Urinary bladder (tissue), 4 donors: Measurements from ENCODE around the gene CFAP410. TPM values are rescaled to one million over a fixed set of nuclear protein-coding genes. Genes with fewer than 3 reads are reported as not detected.
"Not testable (repeated sequence)": the region's sequence is repeated elsewhere in the genome, so short reads cannot be mapped to it uniquely, and the experiment has no call there.

ENCODE experiments used
- DNase-seq: peaks from one replicate; pipeline ENCODE4 v3.0.0-alpha.2; 2015; ENCODE audit errors: extremely low spot score
- H3K27ac ChIP-seq: one replicate; pipeline ENCODE4 v1.5.1; 2013; ENCODE audit warnings: low read depth, mild to moderate bottlenecking, moderate library complexity
- H3K36me3 ChIP-seq: one replicate; pipeline ENCODE4 v1.6.1; 2013; ENCODE audit warnings: mild to moderate bottlenecking, moderate library complexity; ENCODE audit not compliant: insufficient read depth
- H3K4me1 ChIP-seq: one replicate; pipeline ENCODE4 v1.6.1; 2013; ENCODE audit warnings: mild to moderate bottlenecking, moderate library complexity; ENCODE audit not compliant: insufficient read depth
- H3K4me3 ChIP-seq: one replicate; pipeline ENCODE4 v1.5.1; 2013; ENCODE audit warnings: low read depth, low read length
- WGBS: extraction: QIAGEN DNeasy Blood & Tissue Kit; methylation state at CpG from one replicate; pipeline ENCODE4 v1.1.7; 2013; 5-methylcytosine and 5-hydroxymethylcytosine counted together
- polyA plus RNA-seq: library from polyadenylated mRNA; stranded (reverse); fragments of 200-250 nt; gene quantifications from one replicate; pipeline ENCODE4 v1.2.3, GENCODE V29; 2013
- total RNA-seq: library from RNA; depleted of rRNA; stranded (reverse); fragments of >200 nt; gene quantifications from one replicate; pipeline ENCODE4 v1.2.3, GENCODE V29; 2014
- donor health status: healthy with polysubstance abuse.
- donor health status: healthy.

CFAP410 gene
- total and polyA plus RNA-seq, 2 donors: 10.1 to 43.7 TPM

- no peaks in the 10 kb centered on the region for H3K36me3 ChIP-seq
- H3K4me3 ChIP-seq: no peak overlapping the region
- WGBS: 25% methylated on average over 42 of the region's 42 CpGs
- no peaks in the 10 kb centered on the region for H3K4me1 ChIP-seq
- H3K27ac ChIP-seq: no peak overlapping the region
- DNase-seq: no peak
Measured at GRCh38 chr21:44350773-44351481, 11.7 kb upstream of the CFAP410 start.

DNA sequence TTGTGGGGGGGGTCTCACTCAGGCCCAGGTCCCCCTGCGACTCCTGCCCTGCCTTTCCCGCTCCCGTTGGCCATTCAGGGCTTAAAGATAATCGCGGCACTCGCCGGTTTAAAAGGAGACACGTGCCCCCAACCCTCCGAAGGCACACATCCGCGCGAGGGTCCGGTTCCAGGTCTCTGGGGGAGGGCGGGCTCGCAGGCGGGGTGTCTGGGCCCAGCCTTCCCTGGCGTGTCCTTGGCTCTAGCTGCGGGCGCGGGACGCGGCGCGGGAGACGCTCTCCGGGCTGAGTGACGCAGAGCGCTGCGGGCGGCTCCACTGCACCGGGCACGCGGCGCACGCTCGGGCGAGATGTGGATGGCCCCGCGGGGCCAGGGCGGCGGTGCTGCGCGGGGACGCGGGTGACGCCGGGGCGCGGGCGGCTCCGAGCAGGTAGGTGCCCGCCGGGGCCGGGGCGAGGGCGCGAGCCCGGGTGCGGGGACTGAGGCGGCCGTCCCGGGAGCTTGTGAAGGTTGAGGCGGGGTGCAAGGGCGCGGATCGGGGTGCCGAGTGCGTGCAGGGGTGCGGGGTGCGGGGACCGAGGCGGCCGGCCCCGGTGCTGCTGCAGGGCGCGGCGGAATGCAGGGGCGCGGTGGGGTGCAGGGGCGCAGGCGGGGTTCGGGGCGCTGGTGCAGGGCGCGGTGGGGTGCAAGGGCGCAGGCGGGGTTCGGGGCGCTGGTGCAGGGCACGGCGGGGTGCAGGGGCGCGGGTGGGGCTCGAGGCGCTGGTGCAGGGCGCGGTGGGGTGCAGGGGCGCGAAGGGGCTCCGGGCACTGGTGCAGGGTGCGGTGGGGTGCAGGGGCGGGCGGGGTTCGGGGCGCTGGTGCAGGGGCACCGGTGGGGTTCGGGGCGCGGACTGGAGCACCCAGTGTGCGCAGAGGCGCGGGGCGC is 10.9 kb upstream of the CFAP410 start:
- Histone ChIP-seq H3K4me1 (no peaks in the 10 kb centered on the region), H3K36me3 (no peaks in the 10 kb centered on the region), H3K4me3 (no peak overlapping the region), H3K27ac (no peak overlapping the region)
- no peak for DNase-seq
- WGBS: 10% methylated on average over 112 of the region's 113 CpGs

- DNase-seq: no peak
- 74% methylated on average over 12 of the region's 12 CpGs for WGBS
- Histone ChIP-seq H3K4me3 (no peak overlapping the region), H3K36me3 (no peaks in the 10 kb centered on the region), H3K27ac (no peak overlapping the region), H3K4me1 (no peaks in the 10 kb centered on the region)
Measured at GRCh38 chr21:44349416-44349846, 10.2 kb upstream of the CFAP410 start.

- H3K4me1 ChIP-seq: no peaks in the 10 kb centered on the region
- whole genome bisulfite sequencing: 92% methylated on average over 19 of the region's 19 CpGs
- no peak for DNase-seq
- H3K36me3 ChIP-seq: no peaks in the 10 kb centered on the region
- no peak overlapping the region for H3K4me3 ChIP-seq
- no peak overlapping the region for H3K27ac ChIP-seq
Measured at GRCh38 chr21:44348861-44349260, 9.7 kb upstream of the CFAP410 start.

GRCh38 chr21:44347911-44348451 is 8.8 kb upstream of the CFAP410 start:
- no peak overlapping the region for H3K27ac ChIP-seq

GRCh38 chr21:44345495-44345894 is 6.3 kb upstream of the CFAP410 start:
- WGBS: 69% methylated on average over 11 of the region's 11 CpGs
- DNase-seq: no peak
- Histone ChIP-seq H3K36me3 (no peaks in the 10 kb centered on the region), H3K27ac (no peak overlapping the region), H3K4me3 (no peak overlapping the region), H3K4me1 (no peaks in the 10 kb centered on the region)

More at GRCh38 chr21:44347911-44348451, 8.8 kb upstream of the CFAP410 start:
- Histone ChIP-seq H3K36me3 (no peaks in the 10 kb centered on the region), H3K4me1 (no peaks in the 10 kb centered on the region), H3K4me3 (no peak overlapping the region)
- DNase-seq: no peak
- 51% methylated on average over 22 of the region's 22 CpGs for WGBS

DNA sequence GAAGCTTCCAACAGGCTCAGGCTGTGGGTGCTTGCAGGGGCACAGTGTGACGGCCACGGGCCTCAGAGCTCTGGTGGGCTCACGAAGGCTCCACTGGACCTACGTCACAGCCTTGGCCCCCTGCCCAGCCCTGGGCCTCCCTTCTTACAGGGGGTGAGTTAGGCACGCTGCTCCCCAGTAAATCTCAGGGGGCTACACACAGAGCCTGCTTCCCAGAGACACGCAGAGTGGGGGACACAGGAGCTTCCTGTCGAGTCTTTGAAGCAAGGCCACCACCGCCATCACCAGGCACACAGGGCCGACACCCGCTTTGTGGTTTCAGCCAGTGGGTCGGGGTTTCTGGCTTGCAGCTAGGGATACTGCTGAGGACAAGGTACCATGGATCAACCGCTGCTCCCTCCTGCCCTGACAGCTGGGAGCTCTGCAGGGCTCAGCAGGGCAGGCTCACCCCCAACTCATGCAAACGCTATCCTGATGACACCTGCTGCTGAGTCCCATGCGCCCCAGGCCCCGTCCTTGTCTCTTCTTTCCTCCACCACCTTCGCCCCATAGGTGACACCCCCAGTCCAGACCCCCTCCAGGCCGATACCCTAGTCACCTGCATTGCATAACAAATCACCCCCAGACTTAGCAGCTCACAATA is 5.5 kb upstream of the CFAP410 start:
- 75% methylated on average over 17 of the region's 17 CpGs for WGBS
- no peak for DNase-seq
- no peaks in the 10 kb centered on the region for H3K36me3 ChIP-seq
- H3K4me3 ChIP-seq: no peak overlapping the region
- no peaks in the 10 kb centered on the region for H3K4me1 ChIP-seq
- no peak overlapping the region for H3K27ac ChIP-seq

GRCh38 chr21:44342981-44343380 is 3.8 kb upstream of the CFAP410 start:
- WGBS: 81% methylated on average over 8 of the region's 8 CpGs
- not testable (repeated sequence) for H3K4me3 ChIP-seq

DNA sequence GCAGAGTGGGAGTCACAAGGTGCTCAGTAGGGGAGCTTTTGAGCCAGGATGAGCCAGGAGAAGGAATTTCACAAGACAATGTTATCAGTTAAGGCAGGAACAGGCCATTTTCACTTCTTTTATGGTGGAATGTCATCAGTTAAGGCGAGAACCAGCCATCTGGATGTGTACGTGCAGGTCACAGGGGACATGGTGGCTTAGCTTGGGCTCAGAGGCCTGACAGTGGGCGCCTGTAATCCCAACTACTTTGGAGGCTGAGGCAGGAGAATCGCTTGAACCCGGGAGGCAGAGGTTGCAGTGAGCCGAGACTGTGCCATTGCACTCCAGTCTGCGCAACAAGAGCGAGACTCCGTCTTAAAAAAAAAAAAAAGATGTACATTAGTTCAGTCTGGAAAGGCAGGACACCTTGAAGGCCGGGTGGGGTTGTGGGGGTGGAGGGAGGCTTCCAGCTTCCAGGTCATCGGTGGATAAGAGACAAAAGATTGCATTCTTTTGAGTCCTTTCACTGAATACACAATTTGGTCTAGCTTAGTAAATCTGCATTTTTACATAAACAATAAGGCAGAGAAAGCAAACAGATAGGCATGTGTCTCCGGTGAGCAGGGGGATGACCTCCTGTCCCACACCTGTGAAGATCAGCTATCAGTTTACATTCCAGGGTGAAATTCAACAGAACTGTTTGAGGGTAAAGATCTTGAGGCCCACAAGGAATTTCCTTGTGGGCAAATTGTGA is 2.7 kb upstream of the CFAP410 start:
- WGBS: 80% methylated on average over 12 of the region's 12 CpGs
- H3K4me3 ChIP-seq, DNase-seq, H3K27ac ChIP-seq, H3K4me1 ChIP-seq, H3K36me3 ChIP-seq: not testable (repeated sequence)

More at GRCh38 chr21:44342981-44343380, 3.8 kb upstream of the CFAP410 start:
- DNase-seq, H3K27ac ChIP-seq, H3K36me3 ChIP-seq, H3K4me1 ChIP-seq: not testable (repeated sequence)

GRCh38 chr21:44337941-44338895 is 972 bp downstream of the CFAP410 start:
- Histone ChIP-seq H3K27ac (peak overlapping the region; percentile 57), H3K36me3 (peaks cover 2% of the 10 kb centered on the region), H3K4me3 (peak overlapping the region; percentile 7), H3K4me1 (no peaks in the 10 kb centered on the region)
- DNase-seq: peak; percentile 57
- 5% methylated on average over 41 of the region's 47 CpGs for WGBS

DNA sequence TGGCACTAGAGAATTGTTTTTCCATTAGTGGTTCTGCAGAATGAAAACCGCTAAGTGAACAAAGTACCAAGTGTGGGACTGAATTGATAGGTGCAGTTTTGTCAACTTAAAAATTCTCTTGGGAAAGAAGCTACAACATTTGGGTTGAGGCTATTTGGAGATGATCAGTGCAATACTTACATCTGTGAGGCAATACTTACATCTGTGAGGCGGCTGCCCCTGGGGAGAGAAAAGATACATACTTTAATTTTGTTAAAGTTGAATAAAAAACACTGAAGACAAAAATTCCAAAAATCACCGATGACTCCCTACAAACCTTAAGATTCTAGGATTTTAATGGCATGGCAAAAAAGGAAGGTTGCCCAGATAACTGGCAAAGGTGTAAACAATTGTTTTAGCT is 1.7 kb downstream of the CFAP410 start:
- Histone ChIP-seq H3K27ac (no peak overlapping the region), H3K4me3 (no peak overlapping the region), H3K36me3 (peaks cover 2% of the 10 kb centered on the region), H3K4me1 (no peaks in the 10 kb centered on the region)
- DNase-seq: no peak
- WGBS: 52% methylated on average over 3 of the region's 3 CpGs
